ENCODE data around the gene PPP1R15A. TPM values are rescaled to one million over a fixed set of nuclear protein-coding genes. Genes with fewer than 3 reads are reported as not detected.
"Not testable (repeated sequence)": the region's sequence is repeated elsewhere in the genome, so short reads cannot be mapped to it uniquely, and the experiment has no call there.

PPP1R15A gene
- total RNA-seq, 1 experiment from 2014 or later, result 41.2 TPM

DNA sequence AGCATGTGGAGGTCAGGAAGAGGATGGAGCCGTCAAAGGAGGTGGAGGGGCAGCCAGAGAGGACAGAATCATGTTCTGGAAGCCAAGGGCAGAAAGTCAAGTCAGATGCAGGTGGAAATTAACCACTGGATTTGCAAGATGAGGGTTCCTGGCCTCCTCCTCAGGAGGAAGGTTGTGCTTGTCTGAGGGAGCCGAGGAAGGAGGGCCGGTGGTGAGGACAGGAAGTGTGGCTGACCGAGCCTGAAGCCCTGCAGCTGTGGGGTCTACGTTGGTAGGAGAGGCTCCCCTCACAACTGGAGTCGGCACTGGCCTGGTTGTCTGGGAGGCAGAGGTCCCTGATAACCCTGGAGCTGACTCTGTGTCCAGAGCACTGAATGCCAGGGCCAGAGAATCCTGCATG, 45.9 kb downstream of the PPP1R15A start:
- H3K4me1 ChIP-seq (ENCODE audit: insufficient read depth, low read length, poor library complexity, severe bottlenecking), result no peaks in the 10 kb centered on the region
- ChIA-PET POLR2A (ENCODE audit: low non-redundant PET) (no interaction called here), CTCF (interaction anchor here (0.7 kb wide), 1 partner anchor 75 kb away, joined by 4 read pairs; no protein-coding TSS in a partner anchor)
- H3K27ac ChIP-seq (ENCODE audit: low read depth, low read length, poor library complexity, severe bottlenecking), result no peak overlapping the region
- no peak for DNase-seq (ENCODE audit: low spot score)
- H3K9me3 ChIP-seq (ENCODE audit: low read depth, low read length, poor library complexity, severe bottlenecking), result no peaks in the 10 kb centered on the region
- no TSS peak for BruUV-seq (replicated peaks)
- H3K36me3 ChIP-seq (ENCODE audit: insufficient read depth, low read length, poor library complexity, severe bottlenecking), result peaks cover 17% of the 10 kb centered on the region
- TF ChIP-seq CTCF (conservative IDR thresholded peaks at IDR 0.05; ENCODE audit: low read depth, low read length) (no peak), EZH2 (IDR thresholded peaks at IDR 0.05; ENCODE audit: borderline replicate concordance, low read depth, low read length, poor library complexity, severe bottlenecking) (no peak)
- H3K4me3 ChIP-seq (ENCODE audit: low read depth, low read length, poor library complexity, severe bottlenecking), result no peak overlapping the region
- H3K27me3 ChIP-seq (replicated peaks; ENCODE audit: insufficient read depth, low read depth, low read length, poor library complexity), result no peaks in the 10 kb centered on the region
- intact Hi-C loops (cut with micrococcal nuclease; ENCODE audit: unreplicated experiment), result no loop called here

DNA sequence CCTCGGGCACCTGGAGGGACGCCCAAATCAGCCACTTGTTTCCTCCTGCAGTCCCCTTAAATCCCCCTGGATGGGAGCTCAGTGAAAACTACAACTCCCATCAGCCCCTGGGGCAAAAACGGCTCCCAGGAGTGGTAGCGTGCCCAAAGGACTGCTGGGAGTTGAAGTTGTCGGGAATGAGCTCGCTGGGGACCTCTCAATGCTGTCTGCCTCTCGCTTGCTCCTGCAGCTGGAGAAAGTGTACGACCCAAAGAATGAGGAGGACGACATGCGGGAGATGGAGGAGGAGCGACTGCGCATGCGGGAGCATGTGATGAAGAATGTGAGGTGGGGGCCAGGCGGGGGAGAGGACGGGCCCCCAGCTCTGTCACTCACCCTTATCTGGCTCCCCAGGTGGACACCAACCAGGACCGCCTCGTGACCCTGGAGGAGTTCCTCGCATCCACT, 46.6 kb downstream of the PPP1R15A start:
- peaks cover 11% of the 10 kb centered on the region for H3K36me3 ChIP-seq (ENCODE audit: insufficient read depth, low read length, poor library complexity, severe bottlenecking)
- TF ChIP-seq EZH2 (IDR thresholded peaks at IDR 0.05; ENCODE audit: borderline replicate concordance, low read depth, low read length, poor library complexity, severe bottlenecking) (no peak), CTCF (conservative IDR thresholded peaks at IDR 0.05; ENCODE audit: low read depth, low read length) (no peak)
- no peaks in the 10 kb centered on the region for H3K9me3 ChIP-seq (ENCODE audit: low read depth, low read length, poor library complexity, severe bottlenecking)
- peak; percentile 70 for DNase-seq (ENCODE audit: low spot score)
- intact Hi-C loops (cut with micrococcal nuclease; ENCODE audit: unreplicated experiment), result no loop called here
- no TSS peak for BruUV-seq (replicated peaks)
- H3K4me3 ChIP-seq (ENCODE audit: low read depth, low read length, poor library complexity, severe bottlenecking), result no peak overlapping the region
- ChIA-PET CTCF (interaction anchor here (0.6 to 0.8 kb wide), 2 partner anchors 52 to 131 kb away, joined by 3 read pairs; no protein-coding TSS in a partner anchor), POLR2A (ENCODE audit: low non-redundant PET) (no interaction called here)
- H3K27ac ChIP-seq (ENCODE audit: low read depth, low read length, poor library complexity, severe bottlenecking), result no peak overlapping the region
- H3K27me3 ChIP-seq (replicated peaks; ENCODE audit: insufficient read depth, low read depth, low read length, poor library complexity), result no peaks in the 10 kb centered on the region
- no peaks in the 10 kb centered on the region for H3K4me1 ChIP-seq (ENCODE audit: insufficient read depth, low read length, poor library complexity, severe bottlenecking)

DNA sequence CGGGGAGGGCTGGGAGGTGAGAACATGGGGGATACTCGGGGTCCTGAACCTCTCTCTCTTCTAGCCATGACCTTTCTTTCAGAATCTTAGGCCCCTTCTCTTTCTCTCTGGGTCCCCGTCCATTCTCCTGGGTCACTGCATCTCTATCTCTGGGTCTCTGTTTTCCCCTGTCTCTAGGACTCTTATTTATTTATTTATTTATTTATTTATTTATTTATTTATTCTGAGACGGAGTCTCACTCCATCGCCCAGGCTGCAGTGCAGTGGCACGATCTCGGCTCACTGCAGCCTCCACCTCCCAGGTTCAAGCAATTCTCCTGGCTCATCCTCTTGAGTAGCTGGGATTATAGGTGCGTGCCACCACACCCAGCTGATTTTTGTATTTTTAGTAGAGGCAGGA, 47.0 kb downstream of the PPP1R15A start:
- CTCF ChIA-PET, result interaction anchor here (0.6 to 0.8 kb wide), 2 partner anchors 51 to 131 kb away, joined by 3 read pairs; no protein-coding TSS in a partner anchor
- H3K4me1 ChIP-seq (ENCODE audit: insufficient read depth, low read length, poor library complexity, severe bottlenecking); H3K36me3 ChIP-seq (ENCODE audit: insufficient read depth, low read length, poor library complexity, severe bottlenecking); H3K27me3 ChIP-seq (replicated peaks; ENCODE audit: insufficient read depth, low read depth, low read length, poor library complexity); DNase-seq (ENCODE audit: low spot score); intact Hi-C loops (cut with micrococcal nuclease; ENCODE audit: unreplicated experiment); H3K4me3 ChIP-seq (ENCODE audit: low read depth, low read length, poor library complexity, severe bottlenecking); POLR2A ChIA-PET (ENCODE audit: low non-redundant PET); H3K9me3 ChIP-seq (ENCODE audit: low read depth, low read length, poor library complexity, severe bottlenecking); H3K27ac ChIP-seq (ENCODE audit: low read depth, low read length, poor library complexity, severe bottlenecking); BruUV-seq (replicated peaks): not testable (repeated sequence)

GRCh38 chr19:48920949-48921348, 48.7 kb downstream of the PPP1R15A start:
- CTCF ChIA-PET, result no interaction called here

More at GRCh38 chr19:48920949-48921348, 48.7 kb downstream of the PPP1R15A start:
- no peaks in the 10 kb centered on the region for H3K27me3 ChIP-seq (replicated peaks; ENCODE audit: insufficient read depth, low read depth, low read length, poor library complexity)
- H3K36me3 ChIP-seq (ENCODE audit: insufficient read depth, low read length, poor library complexity, severe bottlenecking), result peaks cover 7% of the 10 kb centered on the region
- no peaks in the 10 kb centered on the region for H3K4me1 ChIP-seq (ENCODE audit: insufficient read depth, low read length, poor library complexity, severe bottlenecking)
- H3K9me3 ChIP-seq (ENCODE audit: low read depth, low read length, poor library complexity, severe bottlenecking), result no peaks in the 10 kb centered on the region
- no TSS peak for BruUV-seq (replicated peaks)
- H3K27ac ChIP-seq (ENCODE audit: low read depth, low read length, poor library complexity, severe bottlenecking), result no peak overlapping the region
- intact Hi-C loops (cut with micrococcal nuclease; ENCODE audit: unreplicated experiment), result no loop called here
- TF ChIP-seq CTCF (conservative IDR thresholded peaks at IDR 0.05; ENCODE audit: low read depth, low read length) (no peak), EZH2 (IDR thresholded peaks at IDR 0.05; ENCODE audit: borderline replicate concordance, low read depth, low read length, poor library complexity, severe bottlenecking) (no peak)
- no peak for DNase-seq (ENCODE audit: low spot score)
- POLR2A ChIA-PET (ENCODE audit: low non-redundant PET), result no interaction called here
- H3K4me3 ChIP-seq (ENCODE audit: low read depth, low read length, poor library complexity, severe bottlenecking), result no peak overlapping the region
